ENCODE results near the gene HACD2.

The HACD2 gene

DNA sequence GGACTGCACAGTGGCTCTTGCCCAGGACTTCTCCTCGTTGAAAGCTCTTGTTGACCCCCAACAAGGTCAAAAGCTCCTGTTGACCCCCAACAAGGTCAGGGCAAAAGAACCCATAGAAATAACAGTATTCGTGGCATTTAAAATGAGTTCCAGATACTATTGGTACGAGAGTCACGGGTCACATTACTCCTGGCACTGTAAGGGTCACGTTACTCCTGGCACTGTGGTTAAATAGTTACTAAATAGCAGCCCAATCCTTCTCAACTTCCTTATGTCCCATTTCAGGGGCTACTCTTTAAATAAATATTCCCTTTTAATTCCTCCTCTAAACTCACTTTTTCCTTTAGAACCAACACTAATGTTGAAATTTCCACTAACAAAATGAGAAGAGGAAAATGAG lies 117.8 kb downstream of the HACD2 start (continued):
- TF ChIP-seq, protein P1, sequence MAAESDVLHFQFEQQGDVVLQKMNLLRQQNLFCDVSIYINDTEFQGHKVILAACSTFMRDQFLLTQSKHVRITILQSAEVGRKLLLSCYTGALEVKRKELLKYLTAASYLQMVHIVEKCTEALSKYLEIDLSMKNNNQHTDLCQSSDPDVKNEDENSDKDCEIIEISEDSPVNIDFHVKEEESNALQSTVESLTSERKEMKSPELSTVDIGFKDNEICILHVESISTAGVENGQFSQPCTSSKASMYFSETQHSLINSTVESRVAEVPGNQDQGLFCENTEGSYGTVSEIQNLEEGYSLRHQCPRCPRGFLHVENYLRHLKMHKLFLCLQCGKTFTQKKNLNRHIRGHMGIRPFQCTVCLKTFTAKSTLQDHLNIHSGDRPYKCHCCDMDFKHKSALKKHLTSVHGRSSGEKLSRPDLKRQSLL (tag by site-specific recombination; IDR thresholded peaks at IDR 0.05): no peak
- TF ChIP-seq ZNF549 (tag by site-specific recombination; IDR thresholded peaks at IDR 0.05): no peak
- no peak for TF ChIP-seq ZNF558 (tag by site-specific recombination; IDR thresholded peaks at IDR 0.05)
- TF ChIP-seq, protein P2, sequence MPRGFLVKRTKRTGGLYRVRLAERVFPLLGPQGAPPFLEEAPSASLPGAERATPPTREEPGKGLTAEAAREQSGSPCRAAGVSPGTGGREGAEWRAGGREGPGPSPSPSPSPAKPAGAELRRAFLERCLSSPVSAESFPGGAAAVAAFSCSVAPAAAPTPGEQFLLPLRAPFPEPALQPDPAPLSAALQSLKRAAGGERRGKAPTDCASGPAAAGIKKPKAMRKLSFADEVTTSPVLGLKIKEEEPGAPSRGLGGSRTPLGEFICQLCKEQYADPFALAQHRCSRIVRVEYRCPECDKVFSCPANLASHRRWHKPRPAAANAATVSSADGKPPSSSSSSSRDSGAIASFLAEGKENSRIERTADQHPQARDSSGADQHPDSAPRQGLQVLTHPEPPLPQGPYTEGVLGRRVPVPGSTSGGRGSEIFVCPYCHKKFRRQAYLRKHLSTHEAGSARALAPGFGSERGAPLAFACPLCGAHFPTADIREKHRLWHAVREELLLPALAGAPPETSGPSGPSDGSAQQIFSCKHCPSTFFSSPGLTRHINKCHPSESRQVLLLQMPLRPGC (tag by site-specific recombination; IDR thresholded peaks at IDR 0.05): no peak

DNA sequence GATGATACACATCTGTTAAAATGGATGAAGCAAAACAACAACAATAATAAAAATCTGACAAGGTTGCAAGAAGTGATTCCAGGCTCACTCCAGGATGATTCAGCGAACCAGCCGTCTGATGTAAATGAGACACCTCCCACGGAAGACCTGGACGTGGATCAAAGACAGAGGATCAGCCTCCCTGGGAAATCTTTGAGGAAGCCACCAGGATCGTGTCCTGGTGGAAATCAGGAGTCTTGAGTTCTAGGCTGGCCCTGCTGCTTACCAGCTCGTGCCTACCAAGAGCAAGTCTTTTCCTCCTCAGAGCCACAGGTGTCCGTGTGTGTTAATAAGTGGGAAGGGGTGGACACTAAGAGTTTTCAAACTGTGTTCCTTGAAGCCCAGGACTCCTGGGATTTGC lies 120.6 kb downstream of the HACD2 start:
- H3K9me3 ChIP-seq (ENCODE audit: control insufficient read depth, insufficient read depth, low read depth, low read length): no peaks in the 10 kb centered on the region
- TF ChIP-seq SALL2 (tag by site-specific recombination; IDR thresholded peaks at IDR 0.05; ENCODE audit: borderline replicate concordance) (no peak), KLF1 (tag by site-specific recombination; IDR thresholded peaks at IDR 0.05) (no peak), ZNF223 (tag by site-specific recombination; IDR thresholded peaks at IDR 0.05) (no peak), SETDB1 (IDR thresholded peaks at IDR 0.05; ENCODE audit: insufficient read length, low read length) (no peak), ZNF561 (tag by site-specific recombination; IDR thresholded peaks at IDR 0.05; ENCODE audit: borderline replicate concordance) (no peak), HOXC10 (CRISPR knock-in tag; IDR thresholded peaks at IDR 0.05) (no peak), ZBTB20 (tag by site-specific recombination; IDR thresholded peaks at IDR 0.05) (no peak), SCRT2 (tag by site-specific recombination; IDR thresholded peaks at IDR 0.05) (no peak), ZNF354C (tag by site-specific recombination; IDR thresholded peaks at IDR 0.05; ENCODE audit: borderline replicate concordance, low read depth) (no peak), ZNF416 (tag by site-specific recombination; IDR thresholded peaks at IDR 0.05) (no peak), ZNF157 (tag by site-specific recombination; IDR thresholded peaks at IDR 0.05) (no peak), GLIS1 (tag by site-specific recombination; IDR thresholded peaks at IDR 0.05) (no peak), ZNF23 (tag by site-specific recombination; IDR thresholded peaks at IDR 0.05; ENCODE audit: borderline replicate concordance) (no peak), IKZF3 (tag by site-specific recombination; IDR thresholded peaks at IDR 0.05) (no peak), ZNF175 (tag by site-specific recombination; IDR thresholded peaks at IDR 0.05) (no peak)
- TF ChIP-seq, protein P3, sequence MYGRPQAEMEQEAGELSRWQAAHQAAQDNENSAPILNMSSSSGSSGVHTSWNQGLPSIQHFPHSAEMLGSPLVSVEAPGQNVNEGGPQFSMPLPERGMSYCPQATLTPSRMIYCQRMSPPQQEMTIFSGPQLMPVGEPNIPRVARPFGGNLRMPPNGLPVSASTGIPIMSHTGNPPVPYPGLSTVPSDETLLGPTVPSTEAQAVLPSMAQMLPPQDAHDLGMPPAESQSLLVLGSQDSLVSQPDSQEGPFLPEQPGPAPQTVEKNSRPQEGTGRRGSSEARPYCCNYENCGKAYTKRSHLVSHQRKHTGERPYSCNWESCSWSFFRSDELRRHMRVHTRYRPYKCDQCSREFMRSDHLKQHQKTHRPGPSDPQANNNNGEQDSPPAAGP (tag by site-specific recombination; IDR thresholded peaks at IDR 0.05): no peak
- TF ChIP-seq, protein P4, sequence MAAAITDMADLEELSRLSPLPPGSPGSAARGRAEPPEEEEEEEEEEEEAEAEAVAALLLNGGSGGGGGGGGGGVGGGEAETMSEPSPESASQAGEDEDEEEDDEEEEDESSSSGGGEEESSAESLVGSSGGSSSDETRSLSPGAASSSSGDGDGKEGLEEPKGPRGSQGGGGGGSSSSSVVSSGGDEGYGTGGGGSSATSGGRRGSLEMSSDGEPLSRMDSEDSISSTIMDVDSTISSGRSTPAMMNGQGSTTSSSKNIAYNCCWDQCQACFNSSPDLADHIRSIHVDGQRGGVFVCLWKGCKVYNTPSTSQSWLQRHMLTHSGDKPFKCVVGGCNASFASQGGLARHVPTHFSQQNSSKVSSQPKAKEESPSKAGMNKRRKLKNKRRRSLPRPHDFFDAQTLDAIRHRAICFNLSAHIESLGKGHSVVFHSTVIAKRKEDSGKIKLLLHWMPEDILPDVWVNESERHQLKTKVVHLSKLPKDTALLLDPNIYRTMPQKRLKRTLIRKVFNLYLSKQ (tag by site-specific recombination; IDR thresholded peaks at IDR 0.05; ENCODE audit: borderline replicate concordance): no peak
- TF ChIP-seq, protein P5, sequence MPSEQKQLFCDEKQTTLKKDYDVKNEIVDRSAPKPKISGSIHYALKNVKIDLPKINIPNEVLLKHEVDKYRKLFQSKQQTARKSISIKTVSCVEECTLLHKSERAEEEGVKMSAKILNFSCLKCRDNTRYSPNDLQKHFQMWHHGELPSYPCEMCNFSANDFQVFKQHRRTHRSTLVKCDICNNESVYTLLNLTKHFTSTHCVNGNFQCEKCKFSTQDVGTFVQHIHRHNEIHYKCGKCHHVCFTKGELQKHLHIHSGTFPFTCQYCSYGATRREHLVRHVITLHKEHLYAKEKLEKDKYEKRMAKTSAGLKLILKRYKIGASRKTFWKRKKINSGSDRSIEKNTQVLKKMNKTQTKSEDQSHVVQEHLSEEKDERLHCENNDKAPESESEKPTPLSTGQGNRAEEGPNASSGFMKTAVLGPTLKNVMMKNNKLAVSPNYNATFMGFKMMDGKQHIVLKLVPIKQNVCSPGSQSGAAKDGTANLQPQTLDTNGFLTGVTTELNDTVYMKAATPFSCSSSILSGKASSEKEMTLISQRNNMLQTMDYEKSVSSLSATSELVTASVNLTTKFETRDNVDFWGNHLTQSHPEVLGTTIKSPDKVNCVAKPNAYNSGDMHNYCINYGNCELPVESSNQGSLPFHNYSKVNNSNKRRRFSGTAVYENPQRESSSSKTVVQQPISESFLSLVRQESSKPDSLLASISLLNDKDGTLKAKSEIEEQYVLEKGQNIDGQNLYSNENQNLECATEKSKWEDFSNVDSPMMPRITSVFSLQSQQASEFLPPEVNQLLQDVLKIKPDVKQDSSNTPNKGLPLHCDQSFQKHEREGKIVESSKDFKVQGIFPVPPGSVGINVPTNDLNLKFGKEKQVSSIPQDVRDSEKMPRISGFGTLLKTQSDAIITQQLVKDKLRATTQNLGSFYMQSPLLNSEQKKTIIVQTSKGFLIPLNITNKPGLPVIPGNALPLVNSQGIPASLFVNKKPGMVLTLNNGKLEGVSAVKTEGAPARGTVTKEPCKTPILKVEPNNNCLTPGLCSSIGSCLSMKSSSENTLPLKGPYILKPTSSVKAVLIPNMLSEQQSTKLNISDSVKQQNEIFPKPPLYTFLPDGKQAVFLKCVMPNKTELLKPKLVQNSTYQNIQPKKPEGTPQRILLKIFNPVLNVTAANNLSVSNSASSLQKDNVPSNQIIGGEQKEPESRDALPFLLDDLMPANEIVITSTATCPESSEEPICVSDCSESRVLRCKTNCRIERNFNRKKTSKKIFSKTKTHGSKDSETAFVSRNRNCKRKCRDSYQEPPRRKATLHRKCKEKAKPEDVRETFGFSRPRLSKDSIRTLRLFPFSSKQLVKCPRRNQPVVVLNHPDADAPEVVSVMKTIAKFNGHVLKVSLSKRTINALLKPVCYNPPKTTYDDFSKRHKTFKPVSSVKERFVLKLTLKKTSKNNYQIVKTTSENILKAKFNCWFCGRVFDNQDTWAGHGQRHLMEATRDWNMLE (tag by site-specific recombination; conservative IDR thresholded peaks at IDR 0.05; ENCODE audit: low read depth): no peak
- ChIA-PET POLR2A (no interaction called here), CTCF (interaction anchor here (1.4 kb wide), 1 partner anchor 16 kb away, joined by 5 read pairs; no protein-coding TSS in a partner anchor)
- no peak overlapping the region for H3K4me3 ChIP-seq (ENCODE audit: low read depth, low read length)
- H3K27ac ChIP-seq (ENCODE audit: extremely low read depth, low read depth, low read length): no peak overlapping the region
- no peaks in the 10 kb centered on the region for H3K4me1 ChIP-seq (ENCODE audit: control insufficient read depth, insufficient read depth, low read length)
- no peaks in the 10 kb centered on the region for H3K36me3 ChIP-seq (ENCODE audit: control insufficient read depth in 2 of 2, insufficient read depth in 1 of 2, low read length in 2 of 2)

Data from HEK293 (cell line).